SK-N-SH (cell line): ENCODE measurements around the gene GPR160. TPM values are rescaled to one million over a fixed set of nuclear protein-coding genes. Genes with fewer than 3 reads are reported as not detected.

Source experiments
- CTCF ChIA-PET: fragments of 300-600, 350-600 bp; formaldehyde crosslinking; extraction: SDS; loops from one replicate; lab custom pipeline; 2021; lab: Yijun Ruan, JAX
- POLR2A ChIA-PET: fragments of 350-600 bp; sonication (Branson Sonifier 250); formaldehyde crosslinking; extraction: SDS; loops from one replicate; lab custom pipeline; 2020; ENCODE audit warnings: antibody characterized with exemption, inconsistent platforms; lab: Yijun Ruan, JAX
- DNase-seq: peaks from one replicate; pipeline ENCODE4 v3.0.0; 2012
- H2AFZ ChIP-seq: fragments of 200-600 bp; sonication (generic); 2 replicates; pipeline ENCODE4 v1.8.1; 2016; ENCODE audit warnings: antibody characterized with exemption, mild to moderate bottlenecking, low read depth
- H3F3A ChIP-seq: fragments of 200-600 bp; sonication (generic); replicated peaks from 2 replicates; pipeline ENCODE3; 2016; ENCODE audit warnings: antibody characterized with exemption, mild to moderate bottlenecking; ENCODE audit not compliant: insufficient read depth
- H3K27ac ChIP-seq, 2 experiments: fragments of 200-500 bp in 1 of 2; fragments of 200-600 bp in 1 of 2; sonication (Bioruptor generic) in 1 of 2; sonication (generic), shearing (Covaris generic) in 1 of 2; 2 replicates each; pipeline versions ENCODE4 v1.5.1 to v1.6.1; 2014 to 2016; ENCODE audit warnings: low read depth in 2 of 2, inconsistent platforms in 1 of 2, low read length in 1 of 2, mild to moderate bottlenecking in 1 of 2, mixed read lengths in 1 of 2
- H3K27me3 ChIP-seq: fragments of 200-600 bp; sonication (generic), shearing (Covaris generic); 2 replicates; pipeline ENCODE4 v1.6.1; 2016; ENCODE audit warnings: mixed run types; ENCODE audit not compliant: insufficient read depth
- H3K36me3 ChIP-seq, 2 experiments: fragments of 200-500 bp in 1 of 2; fragments of 200-600 bp in 1 of 2; sonication (Bioruptor generic) in 1 of 2; sonication (generic) in 1 of 2; replicated peaks in 1 of 2; 2 replicates each; pipeline versions ENCODE3 to v1.5.1; 2014 to 2016; ENCODE audit warnings: low read length in 1 of 2, mild to moderate bottlenecking in 1 of 2; ENCODE audit not compliant: insufficient read depth in 2 of 2, control insufficient read depth in 1 of 2
- H3K4me1 ChIP-seq, 2 experiments: fragments of 200-500 bp in 1 of 2; fragments of 200-600 bp in 1 of 2; sonication (Bioruptor generic) in 1 of 2; sonication (generic), shearing (Covaris generic) in 1 of 2; 2 replicates each; pipeline versions ENCODE4 v1.5.1 to v1.6.1; 2014 to 2016; ENCODE audit warnings: low read depth in 1 of 2, low read length in 1 of 2, mixed run types in 1 of 2; ENCODE audit not compliant: insufficient read depth in 2 of 2, control insufficient read depth in 1 of 2
- H3K4me2 ChIP-seq: fragments of 200-600 bp; sonication (generic), shearing (Covaris generic); 2 replicates; pipeline ENCODE4 v1.6.1; 2017; ENCODE audit warnings: mixed run types
- H3K4me3 ChIP-seq, 2 experiments: fragments of 200-500 bp in 1 of 2; fragments of 200-600 bp in 1 of 2; sonication (Bioruptor generic) in 1 of 2; sonication (generic), shearing (Covaris generic) in 1 of 2; 2 replicates each; pipeline versions ENCODE4 v1.5.1 to v1.8.1; 2014 to 2016; ENCODE audit warnings: low read depth in 2 of 2, inconsistent platforms in 1 of 2, low read length in 1 of 2, mild to moderate bottlenecking in 1 of 2, mixed read lengths in 1 of 2, moderate library complexity in 1 of 2
- H3K79me2 ChIP-seq: fragments of 200-600 bp; sonication (generic); 2 replicates; pipeline ENCODE4 v1.8.1; 2017; ENCODE audit warnings: mild to moderate bottlenecking; ENCODE audit not compliant: insufficient read depth
- H3K9ac ChIP-seq: fragments of 200-600 bp; sonication (generic); 2 replicates; pipeline ENCODE4 v1.6.1; 2017; ENCODE audit warnings: mixed run types
- H3K9me2 ChIP-seq: fragments of 200-600 bp; sonication (generic); 2 replicates; pipeline ENCODE4 v1.6.1; 2017; ENCODE audit warnings: mixed run types
- H3K9me3 ChIP-seq: fragments of 200-600 bp; sonication (generic); 2 replicates; pipeline ENCODE4 v1.6.1; 2017; ENCODE audit warnings: mixed run types, mild to moderate bottlenecking, moderate library complexity
- H4K20me1 ChIP-seq: fragments of 200-600 bp; sonication (generic); 2 replicates; pipeline ENCODE4 v1.6.1; 2017; ENCODE audit warnings: mild to moderate bottlenecking, mixed run types; ENCODE audit not compliant: insufficient read depth
- CHD2 ChIP-seq: fragments of 150-350 bp; IDR thresholded peaks from 2 replicates; pipeline ENCODE4 v1.6.1; 2018; ENCODE audit warnings: low read length; ENCODE audit not compliant: partially characterized antibody
- ELF1 ChIP-seq: IDR thresholded peaks from 2 replicates; pipeline ENCODE4 v1.4.0; 2012
- GATA2 ChIP-seq: sonication (generic); formaldehyde crosslinking; IDR thresholded peaks from 2 replicates; pipeline ENCODE4 v1.5.0; 2020; ENCODE audit warnings: mild to moderate bottlenecking, missing genetic modification reagents
- JUND ChIP-seq: IDR thresholded peaks from 2 replicates; pipeline ENCODE4 v1.4.0; 2012
- MEF2A ChIP-seq: IDR thresholded peaks from 2 replicates; pipeline ENCODE4 v1.4.0; 2012; ENCODE audit warnings: low read depth, borderline replicate concordance
- NRF1 ChIP-seq: IDR thresholded peaks from 2 replicates; pipeline ENCODE4 v1.6.1; 2012; ENCODE audit warnings: low read depth, mild to moderate bottlenecking, low read length
- POLR2AphosphoS5 ChIP-seq: IDR thresholded peaks from 2 replicates; pipeline ENCODE4 v1.6.1; 2012; ENCODE audit warnings: low read depth, low read length
- RAD21 ChIP-seq: IDR thresholded peaks from 2 replicates; pipeline ENCODE4 v1.6.1; 2012; ENCODE audit warnings: mild to moderate bottlenecking, low read length
- TAF1 ChIP-seq: IDR thresholded peaks from 2 replicates; pipeline ENCODE4 v1.6.1; 2012; ENCODE audit warnings: low read depth, mild to moderate bottlenecking, low read length, moderate library complexity, borderline replicate concordance
- TCF12 ChIP-seq: IDR thresholded peaks from 2 replicates; pipeline ENCODE4 v1.4.0; 2012
- TEAD4 ChIP-seq: IDR thresholded peaks from 2 replicates; pipeline ENCODE4 v1.4.0; 2012; ENCODE audit warnings: mild to moderate bottlenecking, borderline replicate concordance; ENCODE audit not compliant: insufficient read depth
- WGBS: methylation state at CpG from one replicate; pipeline ENCODE4 v1.1.6; 2017; ENCODE audit warnings: low lambda C conversion rate; 5-methylcytosine and 5-hydroxymethylcytosine counted together
- polyA plus RNA-seq, 3 experiments: library from polyadenylated mRNA; depleted of rRNA; stranded (reverse); fragments of >200 nt; gene quantifications; 2 replicates each; pipeline ENCODE4 v1.2.3, GENCODE V29; 2012
- TF ChIP-seq, protein P1 (sequence below): IDR thresholded peaks from 2 replicates; pipeline ENCODE4 v1.6.1; 2012; ENCODE audit warnings: mild to moderate bottlenecking, low read depth, low read length, moderate library complexity
- TF ChIP-seq, protein P2 (sequence below): fragments of 150-350 bp; IDR thresholded peaks from 2 replicates; pipeline ENCODE4 v1.6.1; 2017; ENCODE audit warnings: antibody characterized with exemption, low read length, low read depth, borderline replicate concordance

Gene GPR160
- polyA plus RNA-seq, 1 of the 3 experiments (the other 2 are of a cell fraction): 0.31 TPM

DNA sequence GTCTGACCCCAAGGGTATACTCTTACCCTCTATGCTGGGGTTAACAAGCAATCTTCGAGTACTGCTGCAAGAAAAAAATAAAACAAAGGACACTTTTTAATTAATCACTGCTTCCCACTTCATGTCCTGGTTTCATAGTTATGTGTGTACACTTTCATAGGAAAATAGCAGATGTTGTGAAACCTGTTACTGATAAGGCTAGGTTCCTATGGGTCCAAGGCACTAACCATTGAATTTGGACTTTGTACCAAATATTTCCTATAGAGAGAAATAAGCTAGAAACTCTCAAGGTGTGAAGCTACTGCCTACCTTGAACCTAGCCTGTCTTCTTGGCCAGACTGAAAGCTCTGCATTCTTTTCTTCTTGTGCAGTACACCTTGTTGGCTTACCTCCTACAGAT is 14.6 kb upstream of the GPR160 start (continued):
- TF ChIP-seq, protein P1, sequence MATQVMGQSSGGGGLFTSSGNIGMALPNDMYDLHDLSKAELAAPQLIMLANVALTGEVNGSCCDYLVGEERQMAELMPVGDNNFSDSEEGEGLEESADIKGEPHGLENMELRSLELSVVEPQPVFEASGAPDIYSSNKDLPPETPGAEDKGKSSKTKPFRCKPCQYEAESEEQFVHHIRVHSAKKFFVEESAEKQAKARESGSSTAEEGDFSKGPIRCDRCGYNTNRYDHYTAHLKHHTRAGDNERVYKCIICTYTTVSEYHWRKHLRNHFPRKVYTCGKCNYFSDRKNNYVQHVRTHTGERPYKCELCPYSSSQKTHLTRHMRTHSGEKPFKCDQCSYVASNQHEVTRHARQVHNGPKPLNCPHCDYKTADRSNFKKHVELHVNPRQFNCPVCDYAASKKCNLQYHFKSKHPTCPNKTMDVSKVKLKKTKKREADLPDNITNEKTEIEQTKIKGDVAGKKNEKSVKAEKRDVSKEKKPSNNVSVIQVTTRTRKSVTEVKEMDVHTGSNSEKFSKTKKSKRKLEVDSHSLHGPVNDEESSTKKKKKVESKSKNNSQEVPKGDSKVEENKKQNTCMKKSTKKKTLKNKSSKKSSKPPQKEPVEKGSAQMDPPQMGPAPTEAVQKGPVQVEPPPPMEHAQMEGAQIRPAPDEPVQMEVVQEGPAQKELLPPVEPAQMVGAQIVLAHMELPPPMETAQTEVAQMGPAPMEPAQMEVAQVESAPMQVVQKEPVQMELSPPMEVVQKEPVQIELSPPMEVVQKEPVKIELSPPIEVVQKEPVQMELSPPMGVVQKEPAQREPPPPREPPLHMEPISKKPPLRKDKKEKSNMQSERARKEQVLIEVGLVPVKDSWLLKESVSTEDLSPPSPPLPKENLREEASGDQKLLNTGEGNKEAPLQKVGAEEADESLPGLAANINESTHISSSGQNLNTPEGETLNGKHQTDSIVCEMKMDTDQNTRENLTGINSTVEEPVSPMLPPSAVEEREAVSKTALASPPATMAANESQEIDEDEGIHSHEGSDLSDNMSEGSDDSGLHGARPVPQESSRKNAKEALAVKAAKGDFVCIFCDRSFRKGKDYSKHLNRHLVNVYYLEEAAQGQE: no peak
- TF ChIP-seq POLR2AphosphoS5 (no peak), CHD2 (no peak), GATA2 (CRISPR knock-in tag) (no peak), TEAD4 (no peak), JUND (no peak), TAF1 (no peak), RAD21 (no peak)
- TF ChIP-seq, protein P2, sequence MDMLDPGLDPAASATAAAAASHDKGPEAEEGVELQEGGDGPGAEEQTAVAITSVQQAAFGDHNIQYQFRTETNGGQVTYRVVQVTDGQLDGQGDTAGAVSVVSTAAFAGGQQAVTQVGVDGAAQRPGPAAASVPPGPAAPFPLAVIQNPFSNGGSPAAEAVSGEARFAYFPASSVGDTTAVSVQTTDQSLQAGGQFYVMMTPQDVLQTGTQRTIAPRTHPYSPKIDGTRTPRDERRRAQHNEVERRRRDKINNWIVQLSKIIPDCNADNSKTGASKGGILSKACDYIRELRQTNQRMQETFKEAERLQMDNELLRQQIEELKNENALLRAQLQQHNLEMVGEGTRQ: no peak
- TF ChIP-seq, all 33 proteins: peak for 0

DNA sequence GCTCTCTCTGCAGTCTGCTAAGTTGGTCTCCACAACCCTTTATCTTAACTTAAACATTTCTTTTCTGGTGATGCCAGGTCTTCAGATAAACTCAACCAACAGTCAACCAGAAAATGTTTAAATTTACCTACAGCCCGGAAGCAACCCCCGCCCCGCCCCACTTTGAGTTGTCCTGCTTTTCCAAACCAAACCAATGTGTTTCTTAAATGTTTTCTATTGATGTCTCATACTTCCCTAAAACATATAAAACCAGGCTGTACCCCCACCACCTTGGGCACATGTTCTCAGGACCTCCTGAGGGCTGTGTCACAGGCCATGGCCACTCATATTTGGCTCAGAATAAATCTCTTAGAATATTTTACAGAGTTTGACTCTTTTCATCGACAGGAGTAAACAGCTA is 13.2 kb upstream of the GPR160 start:
- no peak overlapping the region for H3K27ac ChIP-seq
- WGBS: 84% methylated on average over 4 of the region's 4 CpGs
- TF ChIP-seq NRF1: no peak
- TF ChIP-seq ELF1: no peak
- no peak for TF ChIP-seq TCF12
- TF ChIP-seq MEF2A: no peak
- TF ChIP-seq, all 33 proteins: peak for 0
- no peaks in the 10 kb centered on the region for H3K36me3 ChIP-seq
- H4K20me1 ChIP-seq: no peaks in the 10 kb centered on the region
- no peak for DNase-seq
- H3K4me3 ChIP-seq: no peak overlapping the region
- ChIA-PET CTCF (no interaction called here), POLR2A (no interaction called here)
- no peaks in the 10 kb centered on the region for H3F3A ChIP-seq
- H3K9me3 ChIP-seq: no peaks in the 10 kb centered on the region
- no peaks in the 10 kb centered on the region; the same call in 1 of the 2 replicates for H3K27me3 ChIP-seq
- no peak overlapping the region for H2AFZ ChIP-seq
- no peaks in the 10 kb centered on the region for H3K79me2 ChIP-seq
- H3K9me2 ChIP-seq: no peaks in the 10 kb centered on the region
- H3K4me1 ChIP-seq: no peaks in the 10 kb centered on the region
- no peak overlapping the region for H3K9ac ChIP-seq
- H3K4me2 ChIP-seq: no peak overlapping the region
